Loucy (cell line): ENCODE results near the gene CAPN9.

ENCODE experiments used
- H2AFZ ChIP-seq: fragments of 200-600 bp; sonication (generic); 2 replicates; pipeline ENCODE4 v1.6.0; 2016; ENCODE audit warnings: antibody characterized with exemption, mild to moderate bottlenecking, low read length, moderate library complexity
- H3F3A ChIP-seq: fragments of 200-600 bp; 2 replicates; pipeline ENCODE4 v1.6.0; 2016; ENCODE audit warnings: antibody characterized with exemption, low read depth, mild to moderate bottlenecking
- H3K27me3 ChIP-seq: fragments of 200-600 bp; sonication (generic); 2 replicates; pipeline ENCODE4 v1.6.1; 2014; ENCODE audit warnings: low read length, mild to moderate bottlenecking; ENCODE audit not compliant: insufficient read depth, poor library complexity, severe bottlenecking
- H3K36me3 ChIP-seq: fragments of 200-600 bp; sonication (generic); 2 replicates; pipeline ENCODE4 v1.6.1; 2016; ENCODE audit warnings: low read length; ENCODE audit not compliant: insufficient read depth
- H3K4me1 ChIP-seq: fragments of 200-600 bp; sonication (generic); 2 replicates; pipeline ENCODE4 v1.5.1; 2014; ENCODE audit warnings: low read length, mild to moderate bottlenecking; ENCODE audit not compliant: insufficient read depth, poor library complexity, severe bottlenecking
- H3K4me2 ChIP-seq: fragments of 200-600 bp; sonication (generic); 2 replicates; pipeline ENCODE4 v1.6.0; 2014; ENCODE audit warnings: antibody characterized with exemption, low read length, low read depth, mild to moderate bottlenecking; ENCODE audit not compliant: poor library complexity, severe bottlenecking
- H3K4me3 ChIP-seq: fragments of 200-600 bp; sonication (generic); 2 replicates; pipeline ENCODE4 v1.5.1; 2014; ENCODE audit warnings: low read length, mild to moderate bottlenecking, mixed read lengths; ENCODE audit not compliant: poor library complexity, severe bottlenecking
- H3K79me2 ChIP-seq: fragments of 200-600 bp; sonication (generic); 2 replicates; pipeline ENCODE4 v1.6.1; 2014; ENCODE audit warnings: low read length; ENCODE audit not compliant: insufficient read depth
- H3K9ac ChIP-seq: fragments of 200-600 bp; sonication (generic); 2 replicates; pipeline ENCODE4 v1.6.0; 2014; ENCODE audit warnings: mild to moderate bottlenecking, low read depth, low read length, moderate library complexity; ENCODE audit not compliant: poor library complexity, severe bottlenecking
- H3K9me2 ChIP-seq: fragments of 200-600 bp; sonication (generic); replicated peaks from 2 replicates; pipeline ENCODE4 v1.6.1; 2016; ENCODE audit warnings: low read depth, low read length, mixed read lengths
- H3K9me3 ChIP-seq: fragments of 200-600 bp; sonication (generic); 2 replicates; pipeline ENCODE4 v1.6.1; 2014; ENCODE audit warnings: mild to moderate bottlenecking, antibody characterized with exemption, low read length, low read depth; ENCODE audit not compliant: insufficient read depth
- H4K20me1 ChIP-seq: fragments of 200-600 bp; sonication (generic); 2 replicates; pipeline ENCODE4 v1.6.0; 2014; ENCODE audit warnings: antibody characterized with exemption, low read length, mild to moderate bottlenecking; ENCODE audit not compliant: insufficient read depth, poor library complexity, severe bottlenecking
- CTCF ChIP-seq: fragments of 200-600 bp; sonication (generic); conservative IDR thresholded peaks from 2 replicates; pipeline ENCODE4 v1.5.1; 2014; ENCODE audit warnings: mild to moderate bottlenecking, antibody characterized with exemption, low read length
- EZH2phosphoT487 ChIP-seq: fragments of 200-600 bp; IDR thresholded peaks from 2 replicates; pipeline ENCODE4 v1.6.1; 2018; ENCODE audit warnings: antibody characterized with exemption, mild to moderate bottlenecking, moderate library complexity, borderline replicate concordance

CAPN9 gene

GRCh38 chr1:230699716-230700115 lies 47.5 kb upstream of the CAPN9 start:
- Histone ChIP-seq H3K27me3 (no peaks in the 10 kb centered on the region), H3K9ac (no peak overlapping the region), H3K9me3 (no peaks in the 10 kb centered on the region), H3F3A (no peaks in the 10 kb centered on the region), H3K4me3 (no peak overlapping the region), H4K20me1 (no peaks in the 10 kb centered on the region), H3K4me1 (peaks cover 7% of the 10 kb centered on the region), H3K4me2 (no peak overlapping the region), H3K9me2 (no peaks in the 10 kb centered on the region), H3K36me3 (no peaks in the 10 kb centered on the region), H3K79me2 (no peaks in the 10 kb centered on the region), H2AFZ (no peak overlapping the region)
- TF ChIP-seq CTCF, result no peak
- no peak for TF ChIP-seq EZH2phosphoT487

- Histone ChIP-seq H3K36me3 (no peaks in the 10 kb centered on the region), H3K4me3 (no peak overlapping the region), H2AFZ (no peak overlapping the region), H3K27me3 (no peaks in the 10 kb centered on the region), H3K9ac (no peak overlapping the region), H3K9me2 (no peaks in the 10 kb centered on the region), H3K4me1 (peaks cover 3% of the 10 kb centered on the region), H3F3A (no peaks in the 10 kb centered on the region), H4K20me1 (no peaks in the 10 kb centered on the region), H3K79me2 (no peaks in the 10 kb centered on the region), H3K4me2 (no peak overlapping the region), H3K9me3 (no peaks in the 10 kb centered on the region)
- TF ChIP-seq CTCF, result no peak
- TF ChIP-seq EZH2phosphoT487, result no peak
Observed at GRCh38 chr1:230700132-230700531, 47.1 kb upstream of the CAPN9 start.

GRCh38 chr1:230701434-230701833 lies 45.8 kb upstream of the CAPN9 start:
- H3F3A ChIP-seq, result no peaks in the 10 kb centered on the region
- no peaks in the 10 kb centered on the region for H4K20me1 ChIP-seq
- H3K79me2 ChIP-seq, result no peaks in the 10 kb centered on the region
- no peaks in the 10 kb centered on the region for H3K4me1 ChIP-seq
- no peaks in the 10 kb centered on the region for H3K27me3 ChIP-seq
- H3K4me2 ChIP-seq, result no peak overlapping the region
- no peak for TF ChIP-seq EZH2phosphoT487
- TF ChIP-seq CTCF, result no peak
- H3K9me3 ChIP-seq, result no peaks in the 10 kb centered on the region
- no peaks in the 10 kb centered on the region for H3K36me3 ChIP-seq
- H3K4me3 ChIP-seq, result no peak overlapping the region
- no peak overlapping the region for H3K9ac ChIP-seq
- H3K9me2 ChIP-seq, result no peaks in the 10 kb centered on the region
- no peak overlapping the region for H2AFZ ChIP-seq
